Omental fat pad (tissue), 4 donors: ENCODE measurements around the gene NFIB. TPM values are rescaled to one million over a fixed set of nuclear protein-coding genes. Genes with fewer than 3 reads are reported as not detected.

Source experiments
- ATAC-seq: fragments of 150-250 bp; one replicate; pipeline ENCODE4 v1.9.1; 2016; ENCODE audit warnings: mild to moderate bottlenecking, moderate library complexity; ENCODE audit not compliant: low FRiP score
- DNase-seq: peaks from one replicate; pipeline ENCODE4 v3.0.0-alpha.2; 2019; ENCODE audit warnings: low spot score
- CTCF ChIP-seq, 3 donors: fragments of 450-650 bp; IDR thresholded peaks; one replicate each; pipeline ENCODE4 v1.5.1; 2016 to 2017; ENCODE audit warnings: antibody characterized with exemption in 3 of 3, mild to moderate bottlenecking in 3 of 3, moderate library complexity in 2 of 3
- total RNA-seq, 4 donors: library from RNA; depleted of rRNA; stranded (reverse); fragments of >200 nt; gene quantifications; one replicate each; pipeline ENCODE4 v1.1.0, GENCODE V29; 2016

NFIB gene
- total RNA-seq, 4 donors from 2014 or later: 55.1 to 265 (median 106) TPM

- no peak for ATAC-seq
- no peak for TF ChIP-seq CTCF (IDR thresholded peaks at IDR 0.05)
- no peak for DNase-seq
These were observed 257.6 kb downstream of the NFIB start for GRCh38 chr9:14056316-14056861.

- no peak for ATAC-seq
These were observed 259.8 kb downstream of the NFIB start for GRCh38 chr9:14054096-14054495.

GRCh38 chr9:14052359-14052758 lies 261.6 kb downstream of the NFIB start:
- DNase-seq (no peak), ATAC-seq (no peak)
- TF ChIP-seq CTCF (IDR thresholded peaks at IDR 0.05): no peak

More at GRCh38 chr9:14054096-14054495, 259.8 kb downstream of the NFIB start:
- no peak for TF ChIP-seq CTCF (IDR thresholded peaks at IDR 0.05)
- no peak for DNase-seq

- ATAC-seq: peak; percentile 62
- TF ChIP-seq CTCF (IDR thresholded peaks at IDR 0.05): no peak
- DNase-seq: no peak
These were observed 262.5 kb downstream of the NFIB start for GRCh38 chr9:14051419-14051818.

DNA sequence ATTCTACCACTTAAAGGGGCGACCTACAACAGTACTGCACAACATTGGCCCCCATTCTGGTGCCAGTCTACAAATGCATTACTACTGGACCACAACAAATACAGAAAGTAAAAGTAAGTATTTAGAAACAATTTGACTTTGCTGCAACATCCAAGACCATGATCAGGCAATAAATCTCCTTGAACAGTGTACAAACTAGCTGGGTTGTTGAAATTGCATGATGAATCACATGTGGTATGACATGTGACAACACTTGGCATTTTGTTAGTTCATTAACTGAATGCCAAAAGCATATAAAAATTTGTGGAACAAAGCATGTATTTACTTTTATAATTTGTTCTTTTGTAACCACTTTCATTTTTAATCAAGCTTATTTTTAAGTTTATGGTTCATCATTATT lies 270.5 kb downstream of the NFIB start:
- DNase-seq (no peak), ATAC-seq (no peak)
- no peak for TF ChIP-seq CTCF (IDR thresholded peaks at IDR 0.05)

GRCh38 chr9:14037331-14037730 lies 276.6 kb downstream of the NFIB start:
- no peak for ATAC-seq
- DNase-seq: no peak
- no peak for TF ChIP-seq CTCF (IDR thresholded peaks at IDR 0.05)

GRCh38 chr9:14033067-14033466 lies 280.9 kb downstream of the NFIB start:
- DNase-seq (no peak), ATAC-seq (no peak)
- no peak for TF ChIP-seq CTCF (IDR thresholded peaks at IDR 0.05)
